K562 treated with DMSO at 1 percent for 4 hours (cell line): ENCODE results near the gene CHP2. TPM values are rescaled to one million over a fixed set of nuclear protein-coding genes. Genes with fewer than 3 reads are reported as not detected.

Source experiments
- total RNA-seq: library from RNA; unstranded; fragments of 300-600 nt; gene quantifications from 2 replicates; pipeline ENCODE4 v1.2.3, GENCODE V29; 2022; ENCODE audit not compliant: insufficient read depth

The CHP2 gene
- 0.88 and 0.92 TPM in 2 replicates for total RNA-seq

DNA sequence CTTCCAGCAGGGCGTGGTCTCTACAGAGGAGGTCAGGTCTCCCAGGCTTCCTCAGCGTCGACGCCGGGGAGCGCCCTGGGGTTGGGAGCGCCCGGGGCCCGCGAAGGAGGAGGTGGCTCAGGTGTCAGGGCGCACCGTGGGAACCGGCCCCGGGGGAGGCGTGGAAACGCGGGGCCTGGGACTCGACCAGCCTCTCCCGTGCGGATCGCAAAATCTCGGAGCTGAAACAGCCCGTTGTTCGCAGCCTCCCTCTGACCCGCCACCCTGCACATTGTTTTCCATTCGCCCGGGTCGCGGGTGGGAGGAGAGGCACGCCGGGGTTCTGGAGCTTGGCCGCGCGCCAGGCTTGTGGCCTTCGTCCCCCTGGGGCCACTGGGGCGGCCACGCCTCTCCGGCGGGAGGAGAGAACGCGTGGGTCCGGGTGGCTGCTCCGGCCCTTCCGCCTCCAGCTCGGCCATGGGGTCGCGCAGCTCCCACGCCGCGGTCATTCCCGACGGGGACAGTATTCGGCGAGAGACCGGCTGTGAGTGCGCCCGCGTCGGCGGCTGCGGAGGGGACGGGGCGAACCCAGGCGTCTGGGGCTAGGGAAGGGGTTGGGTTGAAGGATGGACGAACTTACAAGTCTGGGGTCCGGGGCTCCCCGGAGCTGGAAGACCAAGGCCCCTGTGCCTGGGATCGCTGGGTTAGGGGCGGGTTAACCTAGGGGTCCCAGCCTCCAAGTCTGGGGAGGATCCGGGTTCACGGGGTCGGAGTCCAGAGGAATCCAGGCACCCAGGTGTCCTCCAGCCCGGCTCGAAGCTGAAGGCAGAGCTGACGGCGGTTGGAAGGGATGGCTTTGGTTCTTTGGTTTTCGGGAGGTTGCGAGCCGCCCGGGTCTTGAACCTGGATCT, at the start of gene CHP2:
Gene CHP2 (plus strand): TSS at position 433 of the 890 bp plus-strand sequence. CDS start 24 bp downstream, at position 457.

DNA sequence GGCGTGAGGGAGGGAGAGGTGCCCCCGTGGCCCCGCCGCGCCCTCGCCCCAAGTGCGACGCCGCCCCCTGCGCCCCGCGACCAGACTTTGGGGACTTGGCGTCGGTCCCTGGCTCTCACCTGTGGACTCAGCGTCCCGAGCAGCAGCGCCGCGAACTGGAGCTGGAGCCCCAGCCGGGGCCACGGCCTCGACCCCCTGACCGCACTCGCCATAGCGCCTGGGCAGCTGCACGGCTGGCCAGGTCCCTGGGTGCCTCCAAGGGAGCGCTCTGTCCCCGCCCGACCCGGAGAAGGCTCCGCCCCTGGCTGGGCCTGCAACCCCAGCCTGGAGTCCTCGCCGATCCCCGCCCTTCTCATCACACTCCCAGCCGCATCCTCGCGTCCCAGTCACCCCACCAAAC, 41.9 kb upstream of the CHP2 start, which contains the start of gene ERN2:
Gene ERN2 (minus strand): TSS at position 247 of the 400 bp plus-strand sequence. CDS start 35 bp downstream, at position 212.

Other genes starting within 250 kb of the CHP2 start
- 37.5 and 46.3 TPM in 2 replicates for gene GGA2, start 244.5 kb upstream of the CHP2 start, total RNA-seq
- 7.9 and 9.1 TPM in 2 replicates for gene EARS2, start 197.7 kb upstream of the CHP2 start, total RNA-seq
- 54.4 and 60.7 TPM in 2 replicates for gene UBFD1, start 197.3 kb upstream of the CHP2 start, total RNA-seq
- gene NDUFAB1, start 158.7 kb upstream of the CHP2 start, total RNA-seq: 153 and 177 TPM in 2 replicates
- gene PALB2, start 113.7 kb upstream of the CHP2 start, total RNA-seq: 8.6 and 10.4 TPM in 2 replicates
- gene DCTN5, start 113.6 kb upstream of the CHP2 start, total RNA-seq: 37.9 and 42.7 TPM in 2 replicates
- gene PLK1, start 76.1 kb upstream of the CHP2 start, total RNA-seq: 110 and 119 TPM in 2 replicates
- not detected in 2 replicates for gene ERN2, start 41.8 kb upstream of the CHP2 start, total RNA-seq
- 154 and 201 TPM in 2 replicates for gene PRKCB, start 81.0 kb downstream of the CHP2 start, total RNA-seq